SK-MEL-5 (cell line): ENCODE results near the gene SMAD6. TPM values are rescaled to one million over a fixed set of nuclear protein-coding genes. Genes with fewer than 3 reads are reported as not detected.
"Not testable (repeated sequence)": the region's sequence is repeated elsewhere in the genome, so short reads cannot be mapped to it uniquely, and the experiment has no call there.

Experiments used
- DNase-seq: peaks from one replicate; pipeline ENCODE4 v3.0.0-alpha.2; 2016; ENCODE audit warnings: low read depth, low spot score
- in situ Hi-C: cut with HindIII; loops from 2 replicates; pipeline ENCODE4 v1.10.0; 2016; ENCODE audit warnings: low sequenced_read_pairs, high pct_unique_total_duplicates, low pct_unique_long_range_greater_than_20kb
- total RNA-seq: library from RNA; depleted of rRNA; stranded (reverse); fragments of >200 nt; shearing (Covaris generic); gene quantifications from 2 replicates; pipeline ENCODE4 v1.2.3, GENCODE V29; 2014

SMAD6 gene
- total RNA-seq, 1 experiment from 2014 or later = 4.6 TPM

- DNase-seq = no peak
- in situ Hi-C loops = no loop called here
Measured at GRCh38 chr15:66808181-66808824, 106.3 kb downstream of the SMAD6 start.

- no peak for DNase-seq
- in situ Hi-C loops = no loop called here
Measured at GRCh38 chr15:66809664-66810063, 107.6 kb downstream of the SMAD6 start.

- no peak for DNase-seq
- in situ Hi-C loops = no loop called here
Measured at GRCh38 chr15:66815318-66815717, 113.3 kb downstream of the SMAD6 start.

- no peak for DNase-seq
- in situ Hi-C loops = no loop called here
Measured at GRCh38 chr15:66816201-66816600, 114.2 kb downstream of the SMAD6 start.

GRCh38 chr15:66819084-66819483 is 117.0 kb downstream of the SMAD6 start:
- in situ Hi-C loops = no loop called here
- DNase-seq = no peak

GRCh38 chr15:66820481-66821176 is 118.6 kb downstream of the SMAD6 start:
- in situ Hi-C loops = no loop called here
- no peak for DNase-seq

GRCh38 chr15:66821307-66821706 is 119.3 kb downstream of the SMAD6 start:
- in situ Hi-C loops = no loop called here

GRCh38 chr15:66822114-66822513 is 120.1 kb downstream of the SMAD6 start:
- no peak for DNase-seq
- in situ Hi-C loops = no loop called here

More at GRCh38 chr15:66821307-66821706, 119.3 kb downstream of the SMAD6 start:
- DNase-seq = no peak

GRCh38 chr15:66822576-66822975 is 120.5 kb downstream of the SMAD6 start:
- in situ Hi-C loops = no loop called here
- DNase-seq = no peak

- in situ Hi-C loops = no loop called here
- DNase-seq = no peak
Measured at GRCh38 chr15:66823601-66824000, 121.6 kb downstream of the SMAD6 start.

- in situ Hi-C loops = no loop called here
- DNase-seq = no peak
Measured at GRCh38 chr15:66824424-66824823, 122.4 kb downstream of the SMAD6 start.

- in situ Hi-C loops = no loop called here
- DNase-seq = no peak
Measured at GRCh38 chr15:66825139-66825538, 123.1 kb downstream of the SMAD6 start.

- DNase-seq = no peak
- in situ Hi-C loops = no loop called here
Measured at GRCh38 chr15:66825731-66826130, 123.7 kb downstream of the SMAD6 start.

GRCh38 chr15:66826507-66826906 is 124.5 kb downstream of the SMAD6 start:
- in situ Hi-C loops = no loop called here
- DNase-seq = no peak

- no peak for DNase-seq
- in situ Hi-C loops = no loop called here
Measured at GRCh38 chr15:66827039-66827697, 125.1 kb downstream of the SMAD6 start.

GRCh38 chr15:66827698-66828055 is 125.6 kb downstream of the SMAD6 start:
- no peak for DNase-seq
- in situ Hi-C loops = no loop called here

GRCh38 chr15:66828817-66829541 is 126.9 kb downstream of the SMAD6 start:
- in situ Hi-C loops, DNase-seq: not testable (repeated sequence)

GRCh38 chr15:66829551-66830121 is 127.6 kb downstream of the SMAD6 start:
- no peak for DNase-seq
- in situ Hi-C loops = no loop called here
